Gastrocnemius medialis (tissue), 4 donors: ENCODE data around the gene ITPR1.

Experiments
- CTCF ChIP-seq, 5 experiments: fragments of 450-650 bp in 3 of 5; fragments of 200-600 bp in 2 of 5; sonication (generic) in 2 of 5; IDR thresholded peaks in 4 of 5; conservative IDR thresholded peaks in 1 of 5; 1 replicate in 4 of 5; 2 replicates in 1 of 5; pipeline ENCODE4 v1.5.1; 2016 to 2019; ENCODE audit warnings: antibody characterized with exemption in 5 of 5, mild to moderate bottlenecking in 3 of 5, moderate library complexity in 3 of 5
- POLR2A ChIP-seq, 2 donors: fragments of 450-650 bp; IDR thresholded peaks; one replicate each; pipeline ENCODE4 v1.6.1; 2017; ENCODE audit warnings: antibody characterized with exemption in 2 of 2, mild to moderate bottlenecking in 2 of 2, moderate library complexity in 2 of 2

- no peak for TF ChIP-seq POLR2A (IDR thresholded peaks at IDR 0.05)
- no peak for TF ChIP-seq CTCF (IDR thresholded peaks at IDR 0.05 in 4 of 5, conservative IDR thresholded peaks at IDR 0.05 in 1 of 5)
Observed at GRCh38 chr3:4587838-4588105, 94.6 kb downstream of the ITPR1 start.
